BE2C (cell line): Measurements from ENCODE around the gene NRG2.

ENCODE experiments used
- DNase-seq: peaks from one replicate; pipeline ENCODE4 v3.0.0-alpha.2; 2020
- H3K27me3 ChIP-seq: fragments of 250-450 bp; sonication (Bioruptor Pico); 2 replicates; pipeline ENCODE4 v1.5.1; 2020; ENCODE audit warnings: mild to moderate bottlenecking
- H3K36me3 ChIP-seq: fragments of 250-450 bp; sonication (Bioruptor Pico); 2 replicates; pipeline ENCODE4 v1.5.1; 2020; ENCODE audit warnings: mild to moderate bottlenecking
- H3K4me1 ChIP-seq: fragments of 250-450 bp; sonication (Bioruptor Pico); 2 replicates; pipeline ENCODE4 v1.5.1; 2020
- H3K4me3 ChIP-seq: 2 replicates; pipeline ENCODE4 v1.5.1; 2011; ENCODE audit warnings: low read depth, low read length
- H3K9me3 ChIP-seq: fragments of 250-450 bp; sonication (Bioruptor Pico); 2 replicates; pipeline ENCODE4 v1.5.1; 2020
- TF ChIP-seq, protein P1 (sequence below): IDR thresholded peaks from 2 replicates; pipeline ENCODE4 v1.5.1; 2012; ENCODE audit warnings: mild to moderate bottlenecking, low read depth, low read length

The NRG2 gene

GRCh38 chr5:139797335-139797734 lies 245.8 kb downstream of the NRG2 start:
- H3K4me1 ChIP-seq = no peaks in the 10 kb centered on the region
- H3K4me3 ChIP-seq = no peak overlapping the region
- H3K27me3 ChIP-seq = peaks cover 31% of the 10 kb centered on the region
- H3K9me3 ChIP-seq = no peaks in the 10 kb centered on the region
- no peaks in the 10 kb centered on the region for H3K36me3 ChIP-seq
- TF ChIP-seq, protein P1, sequence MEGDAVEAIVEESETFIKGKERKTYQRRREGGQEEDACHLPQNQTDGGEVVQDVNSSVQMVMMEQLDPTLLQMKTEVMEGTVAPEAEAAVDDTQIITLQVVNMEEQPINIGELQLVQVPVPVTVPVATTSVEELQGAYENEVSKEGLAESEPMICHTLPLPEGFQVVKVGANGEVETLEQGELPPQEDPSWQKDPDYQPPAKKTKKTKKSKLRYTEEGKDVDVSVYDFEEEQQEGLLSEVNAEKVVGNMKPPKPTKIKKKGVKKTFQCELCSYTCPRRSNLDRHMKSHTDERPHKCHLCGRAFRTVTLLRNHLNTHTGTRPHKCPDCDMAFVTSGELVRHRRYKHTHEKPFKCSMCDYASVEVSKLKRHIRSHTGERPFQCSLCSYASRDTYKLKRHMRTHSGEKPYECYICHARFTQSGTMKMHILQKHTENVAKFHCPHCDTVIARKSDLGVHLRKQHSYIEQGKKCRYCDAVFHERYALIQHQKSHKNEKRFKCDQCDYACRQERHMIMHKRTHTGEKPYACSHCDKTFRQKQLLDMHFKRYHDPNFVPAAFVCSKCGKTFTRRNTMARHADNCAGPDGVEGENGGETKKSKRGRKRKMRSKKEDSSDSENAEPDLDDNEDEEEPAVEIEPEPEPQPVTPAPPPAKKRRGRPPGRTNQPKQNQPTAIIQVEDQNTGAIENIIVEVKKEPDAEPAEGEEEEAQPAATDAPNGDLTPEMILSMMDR = no peak
- no peak for DNase-seq
